ENCODE results near the gene OSBPL6. TPM values are rescaled to one million over a fixed set of nuclear protein-coding genes. Genes with fewer than 3 reads are reported as not detected.
"Not testable (repeated sequence)": the region's sequence is repeated elsewhere in the genome, so short reads cannot be mapped to it uniquely, and the experiment has no call there.

The OSBPL6 gene
- polyA plus RNA-seq, 1 donor from 2014 or later = 12.8 TPM

GRCh38 chr2:178320011-178320585 lies 125.8 kb downstream of the OSBPL6 start:
- Histone ChIP-seq H3K4me2 (ENCODE audit: low read length) (no peak overlapping the region), H3K9me3 (ENCODE audit: low read length) (no peaks in the 10 kb centered on the region), H2AFZ (ENCODE audit: low read depth, low read length) (no peak overlapping the region), H3K27ac (ENCODE audit: low read length) (no peak overlapping the region), H3K79me2 (replicated peaks; ENCODE audit: insufficient read depth, low read length) (no peaks in the 10 kb centered on the region), H3K36me3 (ENCODE audit: insufficient read depth, low read length) (no peaks in the 10 kb centered on the region), H3F3A (ENCODE audit: insufficient read depth, low read length, poor library complexity, severe bottlenecking) (no peaks in the 10 kb centered on the region), H3K9ac (ENCODE audit: low read length) (no peak overlapping the region), H3K9me2 (ENCODE audit: insufficient read depth, low read length) (no peaks in the 10 kb centered on the region), H3K4me3 (ENCODE audit: low read length) (no peak overlapping the region), H3K27me3 (ENCODE audit: insufficient read depth, low read depth, low read length) (no peaks in the 10 kb centered on the region), H4K20me1 (ENCODE audit: insufficient read depth) (no peaks in the 10 kb centered on the region)
- TF ChIP-seq EZH2 (IDR thresholded peaks at IDR 0.05; ENCODE audit: borderline replicate concordance, insufficient read depth, low read length, poor library complexity, severe bottlenecking) (no peak), CTCF (IDR thresholded peaks at IDR 0.05; ENCODE audit: poor library complexity, severe bottlenecking) (no peak), SMC3 (conservative IDR thresholded peaks at IDR 0.05; ENCODE audit: poor library complexity) (no peak), REST (IDR thresholded peaks at IDR 0.05; ENCODE audit: borderline replicate concordance) (no peak), POLR2AphosphoS5 (IDR thresholded peaks at IDR 0.05) (no peak), MXI1 (conservative IDR thresholded peaks at IDR 0.05; ENCODE audit: poor library complexity, severe bottlenecking) (no peak), TAF1 (IDR thresholded peaks at IDR 0.05; ENCODE audit: low read depth) (no peak)

GRCh38 chr2:178322068-178322467 lies 127.8 kb downstream of the OSBPL6 start:
- no peak overlapping the region for H3K9ac ChIP-seq (ENCODE audit: low read length)
- H2AFZ ChIP-seq (ENCODE audit: low read depth, low read length) = no peak overlapping the region
- H3K9me3 ChIP-seq (ENCODE audit: low read length) = no peaks in the 10 kb centered on the region
- H3K36me3 ChIP-seq (ENCODE audit: insufficient read depth, low read length) = no peaks in the 10 kb centered on the region
- no peak overlapping the region for H3K4me2 ChIP-seq (ENCODE audit: low read length)
- no peaks in the 10 kb centered on the region for H3K27me3 ChIP-seq (ENCODE audit: insufficient read depth, low read depth, low read length)
- H4K20me1 ChIP-seq (ENCODE audit: insufficient read depth) = no peaks in the 10 kb centered on the region
- no peaks in the 10 kb centered on the region for H3F3A ChIP-seq (ENCODE audit: insufficient read depth, low read length, poor library complexity, severe bottlenecking)
- H3K79me2 ChIP-seq (replicated peaks; ENCODE audit: insufficient read depth, low read length) = no peaks in the 10 kb centered on the region
- H3K9me2 ChIP-seq (ENCODE audit: insufficient read depth, low read length) = no peaks in the 10 kb centered on the region
- H3K4me3 ChIP-seq (ENCODE audit: low read length) = no peak overlapping the region
- TF ChIP-seq CTCF (IDR thresholded peaks at IDR 0.05; ENCODE audit: poor library complexity, severe bottlenecking) (no peak), SMC3 (conservative IDR thresholded peaks at IDR 0.05; ENCODE audit: poor library complexity) (no peak)
- H3K27ac ChIP-seq (ENCODE audit: low read length) = no peak overlapping the region

GRCh38 chr2:178323331-178323730 lies 129.0 kb downstream of the OSBPL6 start:
- not testable (repeated sequence) for H3K27ac ChIP-seq (ENCODE audit: low read length); H3K79me2 ChIP-seq (replicated peaks; ENCODE audit: insufficient read depth, low read length); H3K36me3 ChIP-seq (ENCODE audit: insufficient read depth, low read length); H3K9me2 ChIP-seq (ENCODE audit: insufficient read depth, low read length); H3K4me2 ChIP-seq (ENCODE audit: low read length); H3K4me3 ChIP-seq (ENCODE audit: low read length); H4K20me1 ChIP-seq (ENCODE audit: insufficient read depth); H3F3A ChIP-seq (ENCODE audit: insufficient read depth, low read length, poor library complexity, severe bottlenecking); H3K9ac ChIP-seq (ENCODE audit: low read length); H2AFZ ChIP-seq (ENCODE audit: low read depth, low read length); H3K27me3 ChIP-seq (ENCODE audit: insufficient read depth, low read depth, low read length); H3K9me3 ChIP-seq (ENCODE audit: low read length)
